Liver (tissue), 9 donors: Measurements from ENCODE around the gene CDHR5. TPM values are rescaled to one million over a fixed set of nuclear protein-coding genes. Genes with fewer than 3 reads are reported as not detected.
A peak's percentile ranks its signal among the peaks of the same experiment; 100 is the strongest.

Source experiments
- DNase-seq: peaks from one replicate; pipeline ENCODE4 v3.0.0-alpha.2; 2017; ENCODE audit warnings: low spot score
- H3K27ac ChIP-seq, 2 donors: one replicate each; pipeline ENCODE4 v1.7.0; 2013; ENCODE audit warnings: inconsistent platforms in 2 of 2, low read length in 2 of 2, control low read depth in 1 of 2, low read depth in 1 of 2, mild to moderate bottlenecking in 1 of 2
- H3K27me3 ChIP-seq, 4 donors: one replicate each; pipeline versions ENCODE4 v1.6.1 to v1.7.0; 2013; ENCODE audit warnings: low read length in 3 of 4, inconsistent platforms in 1 of 4, mild to moderate bottlenecking in 1 of 4, moderate library complexity in 1 of 4; ENCODE audit not compliant: control insufficient read depth in 4 of 4, insufficient read depth in 4 of 4
- H3K36me3 ChIP-seq, 4 donors: one replicate each; pipeline versions ENCODE4 v1.6.1 to v1.7.0; 2013; ENCODE audit warnings: low read length in 3 of 4, mild to moderate bottlenecking in 3 of 4, low read depth in 1 of 4, moderate library complexity in 1 of 4; ENCODE audit not compliant: control insufficient read depth in 4 of 4, insufficient read depth in 3 of 4
- H3K4me1 ChIP-seq, 4 donors: one replicate each; pipeline versions ENCODE4 v1.6.1 to v1.7.0; 2013; ENCODE audit warnings: low read length in 3 of 4, mild to moderate bottlenecking in 3 of 4, moderate library complexity in 1 of 4; ENCODE audit not compliant: control insufficient read depth in 4 of 4, insufficient read depth in 4 of 4
- H3K4me3 ChIP-seq, 3 donors: one replicate each; pipeline versions ENCODE4 v1.6.1 to v1.7.0; 2013; ENCODE audit warnings: low read length in 3 of 3, control low read depth in 1 of 3, low read depth in 1 of 3, mild to moderate bottlenecking in 1 of 3
- H3K9ac ChIP-seq, 2 donors: one replicate each; pipeline ENCODE4 v1.7.0; 2013; ENCODE audit warnings: low read length in 2 of 2, mild to moderate bottlenecking in 2 of 2, moderate library complexity in 2 of 2, control low read depth in 1 of 2, low read depth in 1 of 2
- H3K9me3 ChIP-seq, 4 donors: one replicate each; pipeline versions ENCODE4 v1.6.1 to v1.7.0; 2013; ENCODE audit warnings: low read length in 3 of 4; ENCODE audit not compliant: control insufficient read depth in 4 of 4
- EGR1 ChIP-seq, 2 donors: IDR thresholded peaks; 2 replicates each; pipeline ENCODE4 v1.6.1; 2016 to 2018; ENCODE audit warnings: antibody characterized with exemption in 2 of 2, low read depth in 2 of 2
- FOXA2 ChIP-seq: IDR thresholded peaks from 2 replicates; pipeline ENCODE4 v1.6.1; 2016; ENCODE audit warnings: antibody characterized with exemption
- HNF4A ChIP-seq, 2 donors: conservative IDR thresholded peaks; 2 replicates each; pipeline ENCODE4 v1.6.1; 2016; ENCODE audit warnings: antibody characterized with exemption in 2 of 2, mild to moderate bottlenecking in 2 of 2
- HNF4G ChIP-seq: IDR thresholded peaks from 2 replicates; pipeline ENCODE4 v1.6.1; 2016; ENCODE audit warnings: antibody characterized with exemption
- JUND ChIP-seq, 2 donors: IDR thresholded peaks; 2 replicates each; pipeline ENCODE4 v1.6.1; 2016; ENCODE audit warnings: antibody characterized with exemption in 2 of 2
- NR2F2 ChIP-seq: IDR thresholded peaks from 2 replicates; pipeline ENCODE4 v1.6.1; 2016; ENCODE audit warnings: antibody characterized with exemption
- RAD21 ChIP-seq, 2 donors: IDR thresholded peaks; 2 replicates each; pipeline ENCODE4 v1.6.1; 2016; ENCODE audit warnings: antibody characterized with exemption in 2 of 2, mild to moderate bottlenecking in 2 of 2
- RXRA ChIP-seq, 2 donors: IDR thresholded peaks; 2 replicates each; pipeline ENCODE4 v1.6.1; 2017 to 2018; ENCODE audit warnings: antibody characterized with exemption in 2 of 2, mild to moderate bottlenecking in 1 of 2
- SP1 ChIP-seq: IDR thresholded peaks from 2 replicates; pipeline ENCODE4 v1.6.1; 2018; ENCODE audit warnings: antibody characterized with exemption, mild to moderate bottlenecking
- TAF1 ChIP-seq: conservative IDR thresholded peaks from 2 replicates; pipeline ENCODE4 v1.6.1; 2016; ENCODE audit warnings: antibody characterized with exemption, mild to moderate bottlenecking
- YY1 ChIP-seq: IDR thresholded peaks from 2 replicates; pipeline ENCODE4 v1.6.1; 2016; ENCODE audit warnings: antibody characterized with exemption, mild to moderate bottlenecking
- WGBS: extraction: QIAGEN DNeasy Blood & Tissue Kit; methylation state at CpG from one replicate; pipeline ENCODE4 v1.1.7; 2013; 5-methylcytosine and 5-hydroxymethylcytosine counted together
- polyA plus RNA-seq, 2 donors: library from polyadenylated mRNA; stranded (reverse) in 1 of 2; unstranded in 1 of 2; fragments of 200-250 nt in 1 of 2; fragments of >200 nt in 1 of 2; fragmentation: Nextera tagmentation in 1 of 2; extraction: Ambion mirVana in 1 of 2; gene quantifications; one replicate each; pipeline versions ENCODE4 v1.2.1 to v1.2.3, GENCODE V29; 2013 to 2015
- total RNA-seq, 2 donors: library from RNA; depleted of rRNA; stranded (reverse); fragments of >200 nt; gene quantifications; one replicate each; pipeline ENCODE4 v1.2.3, GENCODE V29; 2014
- TF ChIP-seq, protein P1 (sequence below): IDR thresholded peaks from 2 replicates; pipeline ENCODE4 v1.6.1; 2016; ENCODE audit warnings: antibody characterized with exemption
- TF ChIP-seq, protein P2 (sequence below): fragments of 150-350 bp; IDR thresholded peaks from 2 replicates; pipeline ENCODE4 v1.5.1; 2017; ENCODE audit warnings: improper control_type of control experiment, low read depth, low read length; ENCODE audit not compliant: missing input control
- TF ChIP-seq, protein P3 (sequence below): IDR thresholded peaks from 2 replicates; pipeline ENCODE4 v1.6.1; 2016; ENCODE audit warnings: antibody characterized with exemption
- TF ChIP-seq, protein P4 (sequence below): IDR thresholded peaks from 2 replicates; pipeline ENCODE4 v1.6.1; 2016; ENCODE audit warnings: antibody characterized with exemption
- TF ChIP-seq, protein P5 (sequence below): IDR thresholded peaks from 2 replicates; pipeline ENCODE4 v1.6.1; 2016; ENCODE audit warnings: antibody characterized with exemption, mild to moderate bottlenecking
- donor health status: healthy.
- donor health status: healthy.
- donor health status: healthy.
- donor health status: healthy.
- donor health status: healthy.

Gene CDHR5
- total and polyA plus RNA-seq, 4 donors, result 29.4 to 86.2 (median 57.2) TPM

DNA sequence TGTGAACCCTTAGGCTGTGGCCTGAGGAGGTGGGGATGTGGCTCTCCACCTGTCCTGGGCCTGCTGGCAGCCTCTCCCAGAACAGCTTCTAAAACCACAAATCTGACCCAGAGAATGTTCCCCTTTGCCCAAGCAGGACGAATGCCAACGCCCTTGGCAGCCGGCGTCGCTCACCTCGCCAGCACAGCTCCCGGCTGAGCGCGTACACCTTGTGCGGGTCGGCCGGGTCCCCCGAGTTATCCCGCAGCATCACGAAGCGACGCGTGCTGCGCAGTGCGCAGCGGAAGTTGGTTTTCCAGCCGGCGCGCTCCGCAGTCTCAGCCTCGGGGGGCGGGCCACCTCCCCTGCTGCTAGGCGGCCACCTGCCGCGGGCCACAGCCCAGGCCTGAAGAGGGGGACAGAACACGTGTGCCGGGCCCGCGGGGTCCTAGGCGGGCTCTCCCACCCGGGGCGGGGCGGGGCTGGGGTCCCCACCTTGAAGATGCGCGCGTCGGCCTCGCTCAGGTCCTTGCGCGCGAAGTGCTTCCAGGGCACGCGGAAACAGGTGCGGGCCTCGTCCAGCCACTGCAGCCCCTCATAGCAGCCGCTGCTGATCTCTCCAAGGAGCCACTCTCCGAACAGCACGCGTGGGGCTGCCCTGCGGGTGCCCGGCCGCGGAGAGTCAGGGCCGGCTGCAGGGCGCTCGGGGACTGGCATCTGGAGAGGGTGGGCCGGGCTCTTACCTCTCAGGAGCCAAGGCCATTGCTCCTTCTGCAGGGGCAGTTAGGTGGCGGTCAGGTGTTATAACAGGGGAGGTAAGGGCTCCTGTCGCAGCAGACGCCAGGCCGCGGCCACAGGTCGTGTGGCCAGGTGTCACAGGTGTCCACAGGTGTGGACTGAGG is 9.9 kb downstream of the CDHR5 start:
- no peak for DNase-seq

DNA sequence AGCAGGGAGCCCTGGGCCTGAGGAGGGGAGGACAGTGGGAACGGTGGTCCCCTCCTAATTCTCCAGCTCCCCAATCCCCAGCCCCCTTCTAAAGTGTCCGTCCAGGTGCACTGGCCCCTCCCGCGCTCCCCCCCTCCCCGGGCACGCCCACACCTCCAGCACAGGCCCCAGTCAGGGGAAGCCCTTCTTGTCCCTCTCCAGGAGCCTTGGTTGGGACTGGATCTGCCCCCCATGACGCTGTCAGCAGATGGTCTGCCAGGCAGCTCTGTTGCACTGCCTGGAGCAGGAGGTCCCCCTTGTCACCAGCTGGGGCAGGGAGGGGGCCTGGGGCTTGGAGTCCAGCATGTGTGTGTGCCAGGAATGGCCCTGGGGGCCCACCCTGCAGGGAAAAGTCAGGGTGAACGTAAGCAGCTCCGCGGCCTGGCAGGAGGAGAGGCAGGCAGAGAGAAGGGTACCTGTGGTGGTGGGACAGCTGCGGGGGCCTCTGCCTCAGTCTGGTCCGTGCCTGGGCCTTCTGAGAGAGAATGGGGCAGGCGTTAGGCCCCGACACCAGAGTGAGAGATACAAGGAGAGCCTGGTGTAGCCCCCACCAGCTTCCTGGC is 10.6 kb downstream of the CDHR5 start:
- DNase-seq, result no peak
- no peaks in the 10 kb centered on the region for H3K9me3 ChIP-seq
- peaks cover 3 to 24% (median 14%) of the 10 kb centered on the region in 4 donors for H3K36me3 ChIP-seq
- H3K4me3 ChIP-seq, result peak overlapping the region; percentile 68 to 91 (median 70)
- peak overlapping the region; percentile 80 to 98 for H3K27ac ChIP-seq
- WGBS, result 41% methylated on average over 14 of the region's 14 CpGs
- H3K4me1 ChIP-seq, result peaks cover 20 to 73% (median 58%) of the 10 kb centered on the region in 4 donors
- no peak overlapping the region for H3K9ac ChIP-seq
- H3K27me3 ChIP-seq, result no peaks in the 10 kb centered on the region
- TF ChIP-seq JUND (IDR thresholded peaks at IDR 0.05) (no peak), FOXA2 (no peak), SP1 (no peak), RXRA (IDR thresholded peaks at IDR 0.05) (no peak), NR2F2 (no peak), RAD21 (IDR thresholded peaks at IDR 0.05) (no peak), HNF4G (no peak), HNF4A (conservative IDR thresholded peaks at IDR 0.05) (no peak)
- TF ChIP-seq, protein P1, sequence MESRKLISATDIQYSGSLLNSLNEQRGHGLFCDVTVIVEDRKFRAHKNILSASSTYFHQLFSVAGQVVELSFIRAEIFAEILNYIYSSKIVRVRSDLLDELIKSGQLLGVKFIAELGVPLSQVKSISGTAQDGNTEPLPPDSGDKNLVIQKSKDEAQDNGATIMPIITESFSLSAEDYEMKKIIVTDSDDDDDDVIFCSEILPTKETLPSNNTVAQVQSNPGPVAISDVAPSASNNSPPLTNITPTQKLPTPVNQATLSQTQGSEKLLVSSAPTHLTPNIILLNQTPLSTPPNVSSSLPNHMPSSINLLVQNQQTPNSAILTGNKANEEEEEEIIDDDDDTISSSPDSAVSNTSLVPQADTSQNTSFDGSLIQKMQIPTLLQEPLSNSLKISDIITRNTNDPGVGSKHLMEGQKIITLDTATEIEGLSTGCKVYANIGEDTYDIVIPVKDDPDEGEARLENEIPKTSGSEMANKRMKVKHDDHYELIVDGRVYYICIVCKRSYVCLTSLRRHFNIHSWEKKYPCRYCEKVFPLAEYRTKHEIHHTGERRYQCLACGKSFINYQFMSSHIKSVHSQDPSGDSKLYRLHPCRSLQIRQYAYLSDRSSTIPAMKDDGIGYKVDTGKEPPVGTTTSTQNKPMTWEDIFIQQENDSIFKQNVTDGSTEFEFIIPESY, result no peak
- TF ChIP-seq, protein P2, sequence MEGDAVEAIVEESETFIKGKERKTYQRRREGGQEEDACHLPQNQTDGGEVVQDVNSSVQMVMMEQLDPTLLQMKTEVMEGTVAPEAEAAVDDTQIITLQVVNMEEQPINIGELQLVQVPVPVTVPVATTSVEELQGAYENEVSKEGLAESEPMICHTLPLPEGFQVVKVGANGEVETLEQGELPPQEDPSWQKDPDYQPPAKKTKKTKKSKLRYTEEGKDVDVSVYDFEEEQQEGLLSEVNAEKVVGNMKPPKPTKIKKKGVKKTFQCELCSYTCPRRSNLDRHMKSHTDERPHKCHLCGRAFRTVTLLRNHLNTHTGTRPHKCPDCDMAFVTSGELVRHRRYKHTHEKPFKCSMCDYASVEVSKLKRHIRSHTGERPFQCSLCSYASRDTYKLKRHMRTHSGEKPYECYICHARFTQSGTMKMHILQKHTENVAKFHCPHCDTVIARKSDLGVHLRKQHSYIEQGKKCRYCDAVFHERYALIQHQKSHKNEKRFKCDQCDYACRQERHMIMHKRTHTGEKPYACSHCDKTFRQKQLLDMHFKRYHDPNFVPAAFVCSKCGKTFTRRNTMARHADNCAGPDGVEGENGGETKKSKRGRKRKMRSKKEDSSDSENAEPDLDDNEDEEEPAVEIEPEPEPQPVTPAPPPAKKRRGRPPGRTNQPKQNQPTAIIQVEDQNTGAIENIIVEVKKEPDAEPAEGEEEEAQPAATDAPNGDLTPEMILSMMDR, result no peak
- TF ChIP-seq, protein P3, sequence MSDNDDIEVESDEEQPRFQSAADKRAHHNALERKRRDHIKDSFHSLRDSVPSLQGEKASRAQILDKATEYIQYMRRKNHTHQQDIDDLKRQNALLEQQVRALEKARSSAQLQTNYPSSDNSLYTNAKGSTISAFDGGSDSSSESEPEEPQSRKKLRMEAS, result no peak

More for the DNA sequence above, 9.9 kb downstream of the CDHR5 start:
- no peaks in the 10 kb centered on the region for H3K9me3 ChIP-seq
- H3K36me3 ChIP-seq, result peaks cover 3 to 24% (median 11%) of the 10 kb centered on the region in 4 donors
- H3K27me3 ChIP-seq, result no peaks in the 10 kb centered on the region
- peak overlapping the region; percentile 80 to 98 for H3K27ac ChIP-seq
- H3K4me1 ChIP-seq, result peaks cover 20 to 66% (median 56%) of the 10 kb centered on the region in 4 donors
- H3K9ac ChIP-seq, result peak overlapping the region; percentile 51 to 96
- WGBS, result 24% methylated on average over 68 of the region's 68 CpGs
- peak overlapping the region; percentile 68 to 91 (median 70) for H3K4me3 ChIP-seq
- TF ChIP-seq, protein P4, sequence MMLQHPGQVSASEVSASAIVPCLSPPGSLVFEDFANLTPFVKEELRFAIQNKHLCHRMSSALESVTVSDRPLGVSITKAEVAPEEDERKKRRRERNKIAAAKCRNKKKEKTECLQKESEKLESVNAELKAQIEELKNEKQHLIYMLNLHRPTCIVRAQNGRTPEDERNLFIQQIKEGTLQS, result no peak
- TF ChIP-seq, protein P2, result no peak
- no peak for TF ChIP-seq JUND (IDR thresholded peaks at IDR 0.05)
- no peak for TF ChIP-seq TAF1
- TF ChIP-seq RAD21 (IDR thresholded peaks at IDR 0.05), result peak in 1 of 2 donors; percentile 29
- TF ChIP-seq, protein P3, result peak; percentile 26
- peak; percentile 81 to 83 for TF ChIP-seq RXRA (IDR thresholded peaks at IDR 0.05)
- no peak for TF ChIP-seq NR2F2
- peak; percentile 79 for TF ChIP-seq SP1
- no peak for TF ChIP-seq EGR1 (IDR thresholded peaks at IDR 0.05; ENCODE audit: low read depth in 2 of 2)
- TF ChIP-seq, protein P5, sequence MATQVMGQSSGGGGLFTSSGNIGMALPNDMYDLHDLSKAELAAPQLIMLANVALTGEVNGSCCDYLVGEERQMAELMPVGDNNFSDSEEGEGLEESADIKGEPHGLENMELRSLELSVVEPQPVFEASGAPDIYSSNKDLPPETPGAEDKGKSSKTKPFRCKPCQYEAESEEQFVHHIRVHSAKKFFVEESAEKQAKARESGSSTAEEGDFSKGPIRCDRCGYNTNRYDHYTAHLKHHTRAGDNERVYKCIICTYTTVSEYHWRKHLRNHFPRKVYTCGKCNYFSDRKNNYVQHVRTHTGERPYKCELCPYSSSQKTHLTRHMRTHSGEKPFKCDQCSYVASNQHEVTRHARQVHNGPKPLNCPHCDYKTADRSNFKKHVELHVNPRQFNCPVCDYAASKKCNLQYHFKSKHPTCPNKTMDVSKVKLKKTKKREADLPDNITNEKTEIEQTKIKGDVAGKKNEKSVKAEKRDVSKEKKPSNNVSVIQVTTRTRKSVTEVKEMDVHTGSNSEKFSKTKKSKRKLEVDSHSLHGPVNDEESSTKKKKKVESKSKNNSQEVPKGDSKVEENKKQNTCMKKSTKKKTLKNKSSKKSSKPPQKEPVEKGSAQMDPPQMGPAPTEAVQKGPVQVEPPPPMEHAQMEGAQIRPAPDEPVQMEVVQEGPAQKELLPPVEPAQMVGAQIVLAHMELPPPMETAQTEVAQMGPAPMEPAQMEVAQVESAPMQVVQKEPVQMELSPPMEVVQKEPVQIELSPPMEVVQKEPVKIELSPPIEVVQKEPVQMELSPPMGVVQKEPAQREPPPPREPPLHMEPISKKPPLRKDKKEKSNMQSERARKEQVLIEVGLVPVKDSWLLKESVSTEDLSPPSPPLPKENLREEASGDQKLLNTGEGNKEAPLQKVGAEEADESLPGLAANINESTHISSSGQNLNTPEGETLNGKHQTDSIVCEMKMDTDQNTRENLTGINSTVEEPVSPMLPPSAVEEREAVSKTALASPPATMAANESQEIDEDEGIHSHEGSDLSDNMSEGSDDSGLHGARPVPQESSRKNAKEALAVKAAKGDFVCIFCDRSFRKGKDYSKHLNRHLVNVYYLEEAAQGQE, result no peak
- peak; percentile 32 to 54 for TF ChIP-seq HNF4A (conservative IDR thresholded peaks at IDR 0.05)
- no peak for TF ChIP-seq YY1
